Measurements from ENCODE around the gene WRAP73.

Gene WRAP73

GRCh38 chr1:3693321-3693720, 43.4 kb upstream of the WRAP73 start:
- H4K20me1 ChIP-seq (ENCODE audit: insufficient read depth, low read length), result no peaks in the 10 kb centered on the region
- H3K4me1 ChIP-seq (ENCODE audit: low read length), result peaks cover 32% of the 10 kb centered on the region
- H3K4me2 ChIP-seq (ENCODE audit: low read length), result no peak overlapping the region
- no peaks in the 10 kb centered on the region for H3K79me2 ChIP-seq (ENCODE audit: low read length)
- H2AFZ ChIP-seq (ENCODE audit: low read depth, low read length), result no peak overlapping the region
- peaks cover 6% of the 10 kb centered on the region; the same call in 1 of the 2 replicates for H3K27me3 ChIP-seq (ENCODE audit: low read depth, low read length)
- no peak for TF ChIP-seq CTCF (IDR thresholded peaks at IDR 0.05; ENCODE audit: low read depth, low read length)
- TF ChIP-seq EZH2phosphoT487 (IDR thresholded peaks at IDR 0.05; ENCODE audit: low read depth), result no peak
- no peak overlapping the region for H3K27ac ChIP-seq (ENCODE audit: low read length)
- H3K9ac ChIP-seq (ENCODE audit: low read length), result no peak overlapping the region
- H3K4me3 ChIP-seq (ENCODE audit: low read length), result no peak overlapping the region
- no peaks in the 10 kb centered on the region for H3K36me3 ChIP-seq (replicated peaks; ENCODE audit: low read depth, low read length)
- no peaks in the 10 kb centered on the region for H3K9me3 ChIP-seq (ENCODE audit: insufficient read depth, low read length)

- no peak overlapping the region for H3K9ac ChIP-seq (ENCODE audit: low read length)
- no peak for TF ChIP-seq CTCF (IDR thresholded peaks at IDR 0.05; ENCODE audit: low read depth, low read length)
- TF ChIP-seq EZH2phosphoT487 (IDR thresholded peaks at IDR 0.05; ENCODE audit: low read depth), result no peak
- no peaks in the 10 kb centered on the region for H3K79me2 ChIP-seq (ENCODE audit: low read length)
- no peak overlapping the region for H2AFZ ChIP-seq (ENCODE audit: low read depth, low read length)
- H4K20me1 ChIP-seq (ENCODE audit: insufficient read depth, low read length), result no peaks in the 10 kb centered on the region
- H3K4me1 ChIP-seq (ENCODE audit: low read length), result peaks cover 40% of the 10 kb centered on the region
- peak overlapping the region; percentile 18; the same call in 1 of the 2 replicates for H3K4me2 ChIP-seq (ENCODE audit: low read length)
- no peaks in the 10 kb centered on the region for H3K36me3 ChIP-seq (replicated peaks; ENCODE audit: low read depth, low read length)
- H3K9me3 ChIP-seq (ENCODE audit: insufficient read depth, low read length), result no peaks in the 10 kb centered on the region
- no peak overlapping the region for H3K27ac ChIP-seq (ENCODE audit: low read length)
- no peak overlapping the region for H3K4me3 ChIP-seq (ENCODE audit: low read length)
- H3K27me3 ChIP-seq (ENCODE audit: low read depth, low read length), result peaks cover 6% of the 10 kb centered on the region; the same call in 1 of the 2 replicates
Measured at GRCh38 chr1:3692598-3692997, 42.7 kb upstream of the WRAP73 start.

- Histone ChIP-seq H3K27ac (ENCODE audit: low read length) (no peak overlapping the region), H3K36me3 (replicated peaks; ENCODE audit: low read depth, low read length) (no peaks in the 10 kb centered on the region), H3K27me3 (ENCODE audit: low read depth, low read length) (peaks cover 8% of the 10 kb centered on the region; the same call in 1 of the 2 replicates), H3K4me1 (ENCODE audit: low read length) (peaks cover 44% of the 10 kb centered on the region), H3K4me2 (ENCODE audit: low read length) (no peak overlapping the region), H2AFZ (ENCODE audit: low read depth, low read length) (no peak overlapping the region), H3K9ac (ENCODE audit: low read length) (no peak overlapping the region), H3K4me3 (ENCODE audit: low read length) (no peak overlapping the region), H4K20me1 (ENCODE audit: insufficient read depth, low read length) (no peaks in the 10 kb centered on the region), H3K9me3 (ENCODE audit: insufficient read depth, low read length) (no peaks in the 10 kb centered on the region), H3K79me2 (ENCODE audit: low read length) (no peaks in the 10 kb centered on the region)
- no peak for TF ChIP-seq CTCF (IDR thresholded peaks at IDR 0.05; ENCODE audit: low read depth, low read length)
- TF ChIP-seq EZH2phosphoT487 (IDR thresholded peaks at IDR 0.05; ENCODE audit: low read depth), result no peak
Measured at GRCh38 chr1:3691421-3692204, 41.7 kb upstream of the WRAP73 start.

- no peaks in the 10 kb centered on the region for H3K9me3 ChIP-seq (ENCODE audit: insufficient read depth, low read length)
- H3K27me3 ChIP-seq (ENCODE audit: low read depth, low read length), result peaks cover 5% of the 10 kb centered on the region
- H3K27ac ChIP-seq (ENCODE audit: low read length), result no peak overlapping the region
- peaks cover 49% of the 10 kb centered on the region for H3K4me1 ChIP-seq (ENCODE audit: low read length)
- H2AFZ ChIP-seq (ENCODE audit: low read depth, low read length), result no peak overlapping the region
- no peak for TF ChIP-seq CTCF (IDR thresholded peaks at IDR 0.05; ENCODE audit: low read depth, low read length)
- TF ChIP-seq EZH2phosphoT487 (IDR thresholded peaks at IDR 0.05; ENCODE audit: low read depth), result no peak
- H4K20me1 ChIP-seq (ENCODE audit: insufficient read depth, low read length), result no peaks in the 10 kb centered on the region
- no peak overlapping the region for H3K4me3 ChIP-seq (ENCODE audit: low read length)
- no peaks in the 10 kb centered on the region for H3K36me3 ChIP-seq (replicated peaks; ENCODE audit: low read depth, low read length)
- H3K9ac ChIP-seq (ENCODE audit: low read length), result no peak overlapping the region
- no peak overlapping the region for H3K4me2 ChIP-seq (ENCODE audit: low read length)
- H3K79me2 ChIP-seq (ENCODE audit: low read length), result no peaks in the 10 kb centered on the region
Measured at GRCh38 chr1:3690282-3691065, 40.6 kb upstream of the WRAP73 start.

All from OCI-LY3 (cell line).